ENCODE data around the gene PTPRN2. TPM values are rescaled to one million over a fixed set of nuclear protein-coding genes. Genes with fewer than 3 reads are reported as not detected.

PTPRN2 gene
- total RNA-seq, 1 donor from 2014 or later = 11.4 TPM

- DNase-seq (ENCODE audit: low spot score, unreplicated experiment) = no peak
- H3K9me3 Mint-ChIP-seq (ENCODE audit: low read depth) = no peaks in the 10 kb centered on the region
- H3K27ac Mint-ChIP-seq = no peak overlapping the region
- no peaks in the 10 kb centered on the region for H3K4me1 Mint-ChIP-seq (ENCODE audit: low read depth)
- TF ChIP-seq CTCF (IDR thresholded peaks at IDR 0.05; ENCODE audit: unreplicated experiment) = no peak
- no peak overlapping the region for H3K4me3 Mint-ChIP-seq (ENCODE audit: low read depth)
- no peaks in the 10 kb centered on the region for H3K36me3 Mint-ChIP-seq (ENCODE audit: insufficient read depth)
- peaks cover 4% of the 10 kb centered on the region for H3K27me3 Mint-ChIP-seq
Observed at GRCh38 chr7:158107806-158108205, 479.8 kb downstream of the PTPRN2 start.

- Mint-ChIP-seq H3K9me3 (ENCODE audit: low read depth) (peaks cover 1% of the 10 kb centered on the region), H3K27ac (no peak overlapping the region), H3K27me3 (peaks cover 4% of the 10 kb centered on the region), H3K4me1 (ENCODE audit: low read depth) (no peaks in the 10 kb centered on the region), H3K4me3 (ENCODE audit: low read depth) (no peak overlapping the region), H3K36me3 (ENCODE audit: insufficient read depth) (no peaks in the 10 kb centered on the region)
- no peak for DNase-seq (ENCODE audit: low spot score, unreplicated experiment)
- TF ChIP-seq CTCF (IDR thresholded peaks at IDR 0.05; ENCODE audit: unreplicated experiment) = no peak
Observed at GRCh38 chr7:158106272-158106671, 481.4 kb downstream of the PTPRN2 start.

GRCh38 chr7:158103378-158103777, 484.2 kb downstream of the PTPRN2 start:
- Mint-ChIP-seq H3K4me3 (ENCODE audit: low read depth) (no peak overlapping the region), H3K27ac (no peak overlapping the region), H3K9me3 (ENCODE audit: low read depth) (peaks cover 12% of the 10 kb centered on the region), H3K27me3 (peaks cover 4% of the 10 kb centered on the region), H3K4me1 (ENCODE audit: low read depth) (no peaks in the 10 kb centered on the region), H3K36me3 (ENCODE audit: insufficient read depth) (no peaks in the 10 kb centered on the region)
- no peak for TF ChIP-seq CTCF (IDR thresholded peaks at IDR 0.05; ENCODE audit: unreplicated experiment)
- DNase-seq (ENCODE audit: low spot score, unreplicated experiment) = no peak

- Mint-ChIP-seq H3K4me3 (ENCODE audit: low read depth) (no peak overlapping the region), H3K9me3 (ENCODE audit: low read depth) (peaks cover 12% of the 10 kb centered on the region), H3K27me3 (peaks cover 4% of the 10 kb centered on the region), H3K36me3 (ENCODE audit: insufficient read depth) (no peaks in the 10 kb centered on the region), H3K27ac (no peak overlapping the region), H3K4me1 (ENCODE audit: low read depth) (no peaks in the 10 kb centered on the region)
- no peak for DNase-seq (ENCODE audit: low spot score, unreplicated experiment)
- TF ChIP-seq CTCF (IDR thresholded peaks at IDR 0.05; ENCODE audit: unreplicated experiment) = no peak
Observed at GRCh38 chr7:158102897-158103296, 484.7 kb downstream of the PTPRN2 start.

GRCh38 chr7:158101821-158102450, 485.7 kb downstream of the PTPRN2 start:
- no peaks in the 10 kb centered on the region for H3K36me3 Mint-ChIP-seq (ENCODE audit: insufficient read depth)
- no peaks in the 10 kb centered on the region for H3K4me1 Mint-ChIP-seq (ENCODE audit: low read depth)
- no peak for TF ChIP-seq CTCF (IDR thresholded peaks at IDR 0.05; ENCODE audit: unreplicated experiment)
- peaks cover 12% of the 10 kb centered on the region for H3K9me3 Mint-ChIP-seq (ENCODE audit: low read depth)
- DNase-seq (ENCODE audit: low spot score, unreplicated experiment) = no peak
- no peaks in the 10 kb centered on the region for H3K27me3 Mint-ChIP-seq
- H3K4me3 Mint-ChIP-seq (ENCODE audit: low read depth) = no peak overlapping the region
- H3K27ac Mint-ChIP-seq = no peak overlapping the region
